Endothelial cell of umbilical vein (primary cell): ENCODE data around the gene TRABD. TPM values are rescaled to one million over a fixed set of nuclear protein-coding genes. Genes with fewer than 3 reads are reported as not detected.
A peak's percentile ranks its signal among the peaks of the same experiment; 100 is the strongest.

Experiments
- BruUV-seq: library from RNA; stranded (reverse); fragments of 400-500 nt; replicated peaks from 2 replicates; lab custom pipeline; 2021; lab: Mats Ljungman, UMichigan
- CTCF ChIA-PET: fragments of 300-600, 350-600 bp; sonication (Branson Sonifier 250); formaldehyde crosslinking; loops from one replicate; lab custom pipeline; 2021; ENCODE audit warnings: antibody characterized with exemption, inconsistent platforms; lab: Charles Lee
- POLR2A ChIA-PET: fragments of 300-600, 350-600 bp; sonication (Branson Sonifier 250); formaldehyde crosslinking; loops from one replicate; lab custom pipeline; 2021; ENCODE audit warnings: antibody characterized with exemption, inconsistent platforms; lab: Charles Lee
- DNase-seq: peaks from one replicate; pipeline ENCODE4 v3.0.0-alpha.2; 2011; ENCODE audit warnings: low read depth, low spot score
- FAIRE-seq: peaks from 2 replicates; lab custom pipeline; 2011; peaks lifted over from hg19 to GRCh38; lab: Jason Lieb, UNC
- H2AFZ ChIP-seq: 2 replicates; pipeline ENCODE4 v1.6.0; 2012; ENCODE audit warnings: low read depth, low read length, control low read depth, inconsistent platforms
- H3K27ac ChIP-seq: 2 replicates; pipeline ENCODE4 v1.5.1; 2011; ENCODE audit warnings: low read depth, mild to moderate bottlenecking, control low read depth, low read length, moderate library complexity; ENCODE audit not compliant: insufficient read depth
- H3K27me3 ChIP-seq, 2 experiments: 2 replicates each; pipeline versions ENCODE4 v1.6.0 to v1.6.1; 2011; ENCODE audit warnings: low read length in 2 of 2, mixed read lengths in 1 of 2; ENCODE audit not compliant: control insufficient read depth in 2 of 2, insufficient read depth in 2 of 2
- H3K36me3 ChIP-seq, 2 experiments: 2 replicates in 1 of 2; 3 replicates in 1 of 2; pipeline ENCODE4 v1.5.1; 2011; ENCODE audit warnings: low read length in 2 of 2, mild to moderate bottlenecking in 1 of 2, moderate library complexity in 1 of 2; ENCODE audit not compliant: control insufficient read depth in 2 of 2, insufficient read depth in 2 of 2; ENCODE audit errors: extremely low read depth in 1 of 2
- H3K4me1 ChIP-seq: 3 replicates; pipeline ENCODE4 v1.5.1; 2011; ENCODE audit warnings: mild to moderate bottlenecking, low read length; ENCODE audit not compliant: control insufficient read depth, insufficient read depth; ENCODE audit errors: extremely low read depth
- H3K4me2 ChIP-seq: 2 replicates; pipeline ENCODE4 v1.6.1; 2011; ENCODE audit warnings: low read length, control low read depth, mixed read lengths; ENCODE audit not compliant: insufficient read depth
- H3K4me3 ChIP-seq, 3 experiments: fragments of 200-600 bp in 1 of 3; sonication (generic), shearing (Covaris generic) in 1 of 3; replicated peaks in 1 of 3; 2 replicates each; pipeline ENCODE4 v1.5.1; 2011 to 2016; ENCODE audit warnings: control low read depth in 3 of 3, low read length in 3 of 3, mild to moderate bottlenecking in 2 of 3, inconsistent platforms in 1 of 3, low read depth in 1 of 3, moderate library complexity in 1 of 3; ENCODE audit not compliant: insufficient read depth in 1 of 3
- H3K79me2 ChIP-seq: 2 replicates; pipeline ENCODE4 v1.6.0; 2012; ENCODE audit warnings: low read length, inconsistent platforms; ENCODE audit not compliant: control insufficient read depth, insufficient read depth
- H3K9ac ChIP-seq: replicated peaks from 2 replicates; pipeline ENCODE3; 2011; ENCODE audit warnings: low read length, control low read depth; ENCODE audit not compliant: insufficient read depth; ENCODE audit errors: extremely low read depth
- H3K9me1 ChIP-seq: replicated peaks from 3 replicates; pipeline ENCODE4 v1.6.0; 2011; ENCODE audit warnings: mild to moderate bottlenecking, low read length; ENCODE audit not compliant: control insufficient read depth, insufficient read depth; ENCODE audit errors: extremely low read depth
- H3K9me3 ChIP-seq: replicated peaks from 2 replicates; pipeline ENCODE4 v1.5.1; 2012; ENCODE audit warnings: low read length, inconsistent platforms; ENCODE audit not compliant: control insufficient read depth, insufficient read depth
- H4K20me1 ChIP-seq: replicated peaks from 2 replicates; pipeline ENCODE3; 2011; ENCODE audit warnings: mild to moderate bottlenecking, low read length; ENCODE audit not compliant: control insufficient read depth, insufficient read depth; ENCODE audit errors: extremely low read depth
- EZH2 ChIP-seq: IDR thresholded peaks from 2 replicates; pipeline ENCODE4 v1.6.1; 2012; ENCODE audit warnings: borderline replicate concordance, low read depth, mild to moderate bottlenecking, moderate library complexity, low read length, inconsistent platforms; ENCODE audit not compliant: severe bottlenecking
- FOS ChIP-seq: IDR thresholded peaks from 2 replicates; pipeline ENCODE4 v1.6.1; 2011; ENCODE audit warnings: mild to moderate bottlenecking, low read length, moderate library complexity, borderline replicate concordance; ENCODE audit not compliant: insufficient read depth
- GATA2 ChIP-seq: IDR thresholded peaks from 2 replicates; pipeline ENCODE4 v1.7.0; 2011; ENCODE audit warnings: low read depth, mild to moderate bottlenecking, moderate library complexity, mixed read lengths, low read length; ENCODE audit not compliant: insufficient read length, insufficient read depth
- MYC ChIP-seq: IDR thresholded peaks from one replicate; pipeline ENCODE4 v1.6.1; 2011; ENCODE audit warnings: mild to moderate bottlenecking, low read depth, low read length
- POLR2AphosphoS5 ChIP-seq: IDR thresholded peaks from 2 replicates; pipeline ENCODE4 v1.6.1; 2012; ENCODE audit warnings: low read depth, mild to moderate bottlenecking, control low read depth, low read length, moderate library complexity; ENCODE audit not compliant: insufficient read depth
- dilution Hi-C: fragments of 300-500 bp; cut with MboI; formaldehyde crosslinking; loops from one replicate; pipeline ENCODE4 v1.15.0; 2019; ENCODE audit warnings: low sequenced_read_pairs; ENCODE audit not compliant: extremely low pct_ligation_motif_present
- intact Hi-C: fragments of 100-400 bp; cut with micrococcal nuclease; formaldehyde crosslinking; loops from one replicate; pipeline ENCODE4 v1.10.0; 2022
- polyA plus RNA-seq, 4 experiments: library from polyadenylated mRNA; depleted of rRNA in 3 of 4; stranded (reverse) in 3 of 4; unstranded in 1 of 4; fragments of >200 nt; gene quantifications; 2 replicates each; pipeline versions ENCODE4 v1.2.1 to v1.2.3, GENCODE V29; 2011 to 2012; ENCODE audit warnings: missing spikeins in 1 of 4
- total RNA-seq: library from RNA; stranded (reverse); gene quantifications from 2 replicates; pipeline ENCODE4 v1.2.3, GENCODE V29; 2021
- TF ChIP-seq, protein P1 (sequence below), 2 donors: IDR thresholded peaks; 1 replicate in 1 of 2; 2 replicates in 1 of 2; pipeline ENCODE4 v1.5.1; 2011; ENCODE audit warnings: low read length in 2 of 2, mild to moderate bottlenecking in 2 of 2, moderate library complexity in 2 of 2, control low read depth in 1 of 2, inconsistent platforms in 1 of 2, low read depth in 1 of 2; ENCODE audit not compliant: insufficient read depth in 1 of 2; ENCODE audit errors: extremely low read depth in 1 of 2
- TF ChIP-seq, protein P2 (sequence below): IDR thresholded peaks from 2 replicates; pipeline ENCODE4 v1.6.1; 2011; ENCODE audit not compliant: insufficient read depth, insufficient read length

TRABD gene
- total and polyA plus RNA-seq, 2 donors (not counting 3 experiments of a cell fraction or from before 2014, with no cell fraction given), result 46.8 to 48.4 TPM

DNA sequence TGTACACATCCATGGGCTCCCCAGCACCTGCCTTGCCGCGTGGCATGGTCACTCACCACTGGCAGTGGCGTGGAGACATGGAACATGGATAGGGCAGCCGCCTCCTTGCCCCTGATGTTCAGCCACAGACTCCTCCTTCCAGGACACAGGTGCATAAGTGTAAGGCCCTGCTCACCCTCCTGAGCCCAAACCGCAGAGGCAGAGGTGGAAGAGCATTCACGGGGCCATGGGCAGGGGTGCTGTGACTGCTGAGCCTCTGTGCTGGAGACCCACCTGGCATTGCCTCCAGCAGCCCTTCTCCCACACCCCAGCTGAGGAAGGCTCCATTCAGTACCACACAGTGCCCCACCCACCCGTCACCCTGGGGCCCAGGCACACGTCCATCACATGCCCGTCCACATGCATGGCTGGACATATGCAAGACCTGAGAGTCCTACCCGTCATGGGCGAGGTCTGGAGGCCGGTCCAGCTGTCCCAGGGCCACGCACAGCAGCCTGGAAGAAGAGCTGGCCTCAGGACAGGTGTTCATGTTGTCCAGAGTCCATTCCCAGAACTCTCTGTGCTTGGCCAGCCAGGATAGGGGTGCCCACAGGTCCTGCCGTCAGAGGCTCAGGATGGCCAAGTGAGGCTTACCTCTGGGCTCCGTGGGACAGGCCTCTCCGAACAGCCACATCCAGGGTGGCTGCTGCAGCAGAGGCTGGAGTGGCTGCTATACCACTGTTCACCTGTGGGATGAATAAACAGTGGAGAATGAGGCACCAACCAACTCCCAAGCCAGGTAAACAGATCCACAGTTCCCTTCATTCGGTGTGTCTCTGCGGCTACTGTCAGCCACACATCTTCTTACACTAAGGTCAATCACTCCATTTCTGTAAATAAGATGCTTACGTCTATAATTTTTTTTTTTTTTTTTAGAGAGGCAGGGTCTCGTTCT is 60.8 kb downstream of the TRABD start:
- Histone ChIP-seq H3K36me3 (peaks cover 0 to 6% of the 10 kb centered on the region in 2 experiments), H2AFZ (no peak overlapping the region), H3K4me1 (peaks cover 35% of the 10 kb centered on the region), H3K9me3 (no peaks in the 10 kb centered on the region), H3K79me2 (peaks cover 33% of the 10 kb centered on the region), H4K20me1 (no peaks in the 10 kb centered on the region), H3K9ac (no peak overlapping the region), H3K4me2 (no peak overlapping the region), H3K4me3 (no peak overlapping the region), H3K27ac (no peak overlapping the region), H3K27me3 (no peaks in the 10 kb centered on the region), H3K9me1 (no peaks in the 10 kb centered on the region)
- ChIA-PET POLR2A (no interaction called here), CTCF (no interaction called here)
- intact Hi-C loops (no loop called here), dilution Hi-C loops (no loop called here)
- no peak for FAIRE-seq
- BruUV-seq, result TSS peak; percentile 26
- DNase-seq, result no peak
- TF ChIP-seq MYC (no peak), GATA2 (no peak), POLR2AphosphoS5 (no peak), FOS (no peak), EZH2 (no peak)
- TF ChIP-seq, protein P1, sequence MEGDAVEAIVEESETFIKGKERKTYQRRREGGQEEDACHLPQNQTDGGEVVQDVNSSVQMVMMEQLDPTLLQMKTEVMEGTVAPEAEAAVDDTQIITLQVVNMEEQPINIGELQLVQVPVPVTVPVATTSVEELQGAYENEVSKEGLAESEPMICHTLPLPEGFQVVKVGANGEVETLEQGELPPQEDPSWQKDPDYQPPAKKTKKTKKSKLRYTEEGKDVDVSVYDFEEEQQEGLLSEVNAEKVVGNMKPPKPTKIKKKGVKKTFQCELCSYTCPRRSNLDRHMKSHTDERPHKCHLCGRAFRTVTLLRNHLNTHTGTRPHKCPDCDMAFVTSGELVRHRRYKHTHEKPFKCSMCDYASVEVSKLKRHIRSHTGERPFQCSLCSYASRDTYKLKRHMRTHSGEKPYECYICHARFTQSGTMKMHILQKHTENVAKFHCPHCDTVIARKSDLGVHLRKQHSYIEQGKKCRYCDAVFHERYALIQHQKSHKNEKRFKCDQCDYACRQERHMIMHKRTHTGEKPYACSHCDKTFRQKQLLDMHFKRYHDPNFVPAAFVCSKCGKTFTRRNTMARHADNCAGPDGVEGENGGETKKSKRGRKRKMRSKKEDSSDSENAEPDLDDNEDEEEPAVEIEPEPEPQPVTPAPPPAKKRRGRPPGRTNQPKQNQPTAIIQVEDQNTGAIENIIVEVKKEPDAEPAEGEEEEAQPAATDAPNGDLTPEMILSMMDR (IDR thresholded peaks at IDR 0.05; ENCODE audit: extremely low read depth in 1 of 2, insufficient read depth in 1 of 2, low read depth in 1 of 2, low read length in 2 of 2), result no peak
- TF ChIP-seq, protein P2, sequence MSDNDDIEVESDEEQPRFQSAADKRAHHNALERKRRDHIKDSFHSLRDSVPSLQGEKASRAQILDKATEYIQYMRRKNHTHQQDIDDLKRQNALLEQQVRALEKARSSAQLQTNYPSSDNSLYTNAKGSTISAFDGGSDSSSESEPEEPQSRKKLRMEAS, result no peak
